SK-N-SH treated with all-trans-retinoic acid at 6 μM for 48 hours (cell line): ENCODE data around the gene MICOS13.

Experiments used
- ARNTL ChIP-seq: fragments of 450-650 bp; formaldehyde crosslinking; IDR thresholded peaks from 2 replicates; pipeline ENCODE4 v1.5.0; 2020; ENCODE audit warnings: low read depth, mild to moderate bottlenecking, moderate library complexity, borderline replicate concordance
- CSDC2 ChIP-seq: fragments of 250-450 bp; sonication (Bioruptor Pico); IDR thresholded peaks from 2 replicates; pipeline ENCODE4 v1.5.0; 2020; ENCODE audit warnings: mild to moderate bottlenecking, moderate library complexity
- GLIS3 ChIP-seq: fragments of 250-450 bp; sonication (Bioruptor Pico); IDR thresholded peaks from 2 replicates; pipeline ENCODE4 v1.5.0; 2020; ENCODE audit warnings: mild to moderate bottlenecking, moderate library complexity
- OSR1 ChIP-seq: fragments of 250-450 bp; sonication (Bioruptor Pico); IDR thresholded peaks from 2 replicates; pipeline ENCODE4 v1.8.0; 2022; ENCODE audit warnings: moderate library complexity, mild to moderate bottlenecking, inconsistent platforms
- PPARA ChIP-seq: fragments of 250-450 bp; sonication (Bioruptor Pico); IDR thresholded peaks from 2 replicates; pipeline ENCODE4 v1.5.0; 2020; ENCODE audit warnings: mild to moderate bottlenecking, borderline replicate concordance
- RARB ChIP-seq: fragments of 250-450 bp; sonication (Bioruptor Pico); IDR thresholded peaks from 2 replicates; pipeline ENCODE4 v1.8.0; 2021; ENCODE audit warnings: mild to moderate bottlenecking, moderate library complexity
- SNAI2 ChIP-seq: fragments of 250-450 bp; sonication (Bioruptor Pico); IDR thresholded peaks from 2 replicates; pipeline ENCODE4 v1.5.0; 2020; ENCODE audit warnings: mild to moderate bottlenecking, moderate library complexity
- TOX ChIP-seq: fragments of 250-450 bp; sonication (Bioruptor Pico); IDR thresholded peaks from 2 replicates; pipeline ENCODE4 v1.8.0; 2021; ENCODE audit warnings: mild to moderate bottlenecking, moderate library complexity, borderline replicate concordance
- ZC3H10 ChIP-seq: fragments of 250-450 bp; sonication (Bioruptor Pico); IDR thresholded peaks from 2 replicates; pipeline ENCODE4 v1.5.1; 2021; ENCODE audit warnings: mild to moderate bottlenecking, moderate library complexity
- ZFP3 ChIP-seq: fragments of 250-450 bp; sonication (Bioruptor Pico); IDR thresholded peaks from 2 replicates; pipeline ENCODE4 v1.5.0; 2020; ENCODE audit warnings: mild to moderate bottlenecking, moderate library complexity
- ZFP30 ChIP-seq: fragments of 450-650 bp; formaldehyde crosslinking; IDR thresholded peaks from 2 replicates; pipeline ENCODE4 v1.5.0; 2022; ENCODE audit warnings: mild to moderate bottlenecking, moderate library complexity
- ZNF565 ChIP-seq: fragments of 450-650 bp; formaldehyde crosslinking; conservative IDR thresholded peaks from 2 replicates; pipeline ENCODE4 v1.5.0; 2020; ENCODE audit warnings: low read depth, mild to moderate bottlenecking, moderate library complexity
- ZNF8 ChIP-seq: fragments of 450-650 bp; formaldehyde crosslinking; IDR thresholded peaks from 2 replicates; pipeline ENCODE4 v1.5.0; 2020; ENCODE audit warnings: mild to moderate bottlenecking, moderate library complexity
- TF ChIP-seq, protein P1 (sequence below): fragments of 250-450 bp; sonication (Bioruptor Pico); IDR thresholded peaks from 2 replicates; pipeline ENCODE4 v1.5.1; 2021; ENCODE audit warnings: mild to moderate bottlenecking, moderate library complexity

DNA sequence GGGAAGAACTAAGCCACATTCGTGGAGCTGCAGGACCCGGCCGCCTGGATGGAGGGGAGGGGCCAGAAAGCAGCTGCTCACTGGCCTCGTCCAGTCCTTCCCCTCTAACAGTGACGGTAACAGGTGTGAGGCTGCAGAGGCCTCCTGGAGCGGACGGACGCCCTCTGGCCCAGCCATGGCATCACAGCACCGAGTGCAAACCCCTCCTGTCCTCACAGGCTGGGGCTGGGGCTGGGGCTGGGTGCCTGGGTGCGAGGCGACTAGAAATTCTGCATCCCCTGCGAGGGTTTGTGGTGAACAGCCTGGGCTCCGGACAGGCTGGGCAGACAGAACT lies 3.6 kb downstream of the MICOS13 start:
- TF ChIP-seq SNAI2 (CRISPR knock-in tag) = no peak
- no peak for TF ChIP-seq ZFP30 (CRISPR knock-in tag)
- TF ChIP-seq ZNF565 (CRISPR knock-in tag) = no peak
- no peak for TF ChIP-seq TOX (CRISPR knock-in tag)
- TF ChIP-seq ZFP3 (CRISPR knock-in tag) = no peak
- TF ChIP-seq PPARA (CRISPR knock-in tag) = no peak
- no peak for TF ChIP-seq RARB (CRISPR knock-in tag)
- TF ChIP-seq OSR1 (CRISPR knock-in tag) = no peak
- TF ChIP-seq CSDC2 (CRISPR knock-in tag) = no peak
- no peak for TF ChIP-seq ZC3H10 (CRISPR knock-in tag)
- no peak for TF ChIP-seq ZNF8 (CRISPR knock-in tag)
- no peak for TF ChIP-seq ARNTL (CRISPR knock-in tag)
- TF ChIP-seq, protein P1, sequence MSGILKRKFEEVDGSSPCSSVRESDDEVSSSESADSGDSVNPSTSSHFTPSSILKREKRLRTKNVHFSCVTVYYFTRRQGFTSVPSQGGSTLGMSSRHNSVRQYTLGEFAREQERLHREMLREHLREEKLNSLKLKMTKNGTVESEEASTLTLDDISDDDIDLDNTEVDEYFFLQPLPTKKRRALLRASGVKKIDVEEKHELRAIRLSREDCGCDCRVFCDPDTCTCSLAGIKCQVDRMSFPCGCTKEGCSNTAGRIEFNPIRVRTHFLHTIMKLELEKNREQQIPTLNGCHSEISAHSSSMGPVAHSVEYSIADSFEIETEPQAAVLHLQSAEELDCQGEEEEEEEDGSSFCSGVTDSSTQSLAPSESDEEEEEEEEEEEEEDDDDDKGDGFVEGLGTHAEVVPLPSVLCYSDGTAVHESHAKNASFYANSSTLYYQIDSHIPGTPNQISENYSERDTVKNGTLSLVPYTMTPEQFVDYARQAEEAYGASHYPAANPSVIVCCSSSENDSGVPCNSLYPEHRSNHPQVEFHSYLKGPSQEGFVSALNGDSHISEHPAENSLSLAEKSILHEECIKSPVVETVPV (CRISPR knock-in tag) = no peak
- TF ChIP-seq GLIS3 (CRISPR knock-in tag) = no peak
